ENCODE results near the gene ASIC5.
"Not testable (repeated sequence)": the region's sequence is repeated elsewhere in the genome, so short reads cannot be mapped to it uniquely, and the experiment has no call there.

The ASIC5 gene

DNA sequence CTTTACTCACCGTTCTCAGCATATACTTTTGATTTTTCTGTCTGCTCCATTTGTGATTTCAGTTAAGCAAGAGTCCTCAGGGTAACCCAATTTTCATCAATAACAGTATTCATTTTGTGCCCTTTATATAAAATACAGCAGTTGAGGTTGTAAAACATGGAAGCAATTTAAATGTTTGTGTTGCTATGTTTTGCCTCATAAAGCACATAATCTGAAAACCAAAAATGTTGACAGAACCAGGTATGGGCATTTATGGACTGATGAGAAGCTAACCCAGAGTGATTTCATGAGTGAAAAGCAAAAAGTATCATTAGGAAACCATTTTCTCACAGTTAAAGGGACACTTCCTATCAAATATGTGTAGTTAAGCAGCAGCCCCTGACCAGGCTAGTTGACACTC is at the start of gene ASIC5:
ASIC5 (minus strand) TSS at position 101 of the 400 bp plus-strand sequence; CDS start at position 50, 51 bp downstream.
- DNase-seq (ENCODE audit: low read depth), result no peak

GRCh38 chr4:155914782-155915181 is 48.7 kb upstream of the ASIC5 start:
- DNase-seq (ENCODE audit: low read depth), result no peak

DNA sequence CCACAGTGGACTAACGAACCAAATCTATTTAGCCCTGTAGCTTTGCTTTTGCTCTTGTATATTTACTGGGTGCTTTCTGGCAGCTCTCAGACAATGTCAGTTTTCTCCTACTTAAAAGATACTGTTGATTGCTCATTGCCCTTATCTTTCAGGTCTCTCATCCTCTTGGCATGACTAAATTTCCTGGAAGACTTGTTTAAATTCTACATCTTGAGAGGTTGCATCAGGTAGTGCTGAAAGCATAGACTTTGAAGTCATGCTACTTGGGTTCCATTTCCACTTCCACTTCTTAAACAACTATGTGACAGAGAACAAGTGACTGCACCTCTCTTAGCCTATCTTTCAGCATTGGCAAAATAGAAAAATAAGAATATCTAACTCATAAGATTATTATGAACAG is 45.8 kb upstream of the ASIC5 start:
- no peak for DNase-seq (ENCODE audit: low read depth)

DNA sequence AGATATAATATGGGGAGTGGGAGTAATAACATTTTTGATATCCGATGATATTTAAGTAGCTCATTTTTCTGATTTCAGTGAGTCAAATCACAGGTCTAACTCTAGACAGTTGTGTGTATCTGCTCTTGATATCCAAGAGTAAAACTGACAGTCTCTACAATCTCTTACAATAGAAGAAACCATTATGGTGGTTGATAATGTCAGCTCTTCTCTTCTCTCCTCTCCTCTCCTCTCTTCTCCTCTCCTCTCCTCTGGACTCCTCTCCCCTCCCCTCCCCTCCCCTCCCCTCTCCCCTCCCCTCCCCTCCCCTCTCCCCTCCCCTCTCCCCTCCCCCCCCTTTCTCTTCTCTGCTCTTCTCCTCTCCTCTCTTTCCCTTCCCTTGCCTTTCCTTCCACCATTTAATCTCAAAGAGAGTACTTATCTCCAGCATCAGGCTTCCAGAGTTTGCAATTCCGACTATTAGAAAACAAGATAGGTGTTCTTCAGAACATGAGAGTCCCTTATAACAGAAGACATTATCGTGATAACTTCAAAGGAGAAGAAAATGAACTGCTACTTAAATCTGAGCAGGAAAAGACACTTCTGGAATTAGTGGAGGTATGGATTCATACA is 43.6 kb upstream of the ASIC5 start:
- no peak for DNase-seq (ENCODE audit: low read depth)

GRCh38 chr4:155908187-155909139 is 42.4 kb upstream of the ASIC5 start:
- no peak for DNase-seq (ENCODE audit: low read depth)

DNA sequence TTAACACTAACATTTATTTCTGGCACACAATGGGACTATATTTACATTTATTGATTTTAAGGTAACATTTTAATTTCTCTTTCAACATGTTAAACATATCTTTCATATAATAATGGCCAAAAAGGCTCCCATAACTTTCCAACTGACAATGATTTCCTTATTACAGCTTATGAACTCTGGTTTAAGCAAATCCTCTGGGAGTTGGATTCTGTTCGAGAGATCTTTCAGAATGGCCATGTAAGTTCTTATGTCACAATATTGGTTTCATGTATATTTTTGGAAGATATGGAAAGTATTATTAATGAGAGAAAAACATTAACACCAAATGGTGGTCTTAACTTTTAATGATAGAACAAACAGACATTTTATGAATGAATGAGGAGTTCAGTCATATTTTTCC is 41.5 kb upstream of the ASIC5 start:
- DNase-seq (ENCODE audit: low read depth), result no peak

GRCh38 chr4:155906554-155907247 is 40.6 kb upstream of the ASIC5 start:
- DNase-seq (ENCODE audit: low read depth), result no peak

GRCh38 chr4:155904331-155904730 is 38.3 kb upstream of the ASIC5 start:
- no peak for DNase-seq (ENCODE audit: low read depth)

- DNase-seq (ENCODE audit: low read depth), result no peak
Observed at GRCh38 chr4:155903453-155903852, 37.4 kb upstream of the ASIC5 start, which contains the start of gene TDO2. Gene TDO2, plus strand, starts transcription at chr4:155903696. Its CDS starts 63 bp downstream, at chr4:155903759.

- no peak for DNase-seq (ENCODE audit: low read depth)
Observed at GRCh38 chr4:155901013-155901412, 34.9 kb upstream of the ASIC5 start.

- no peak for DNase-seq (ENCODE audit: low read depth)
Observed at GRCh38 chr4:155900381-155900780, 34.3 kb upstream of the ASIC5 start.

GRCh38 chr4:155899891-155900290 is 33.8 kb upstream of the ASIC5 start:
- no peak for DNase-seq (ENCODE audit: low read depth)

DNA sequence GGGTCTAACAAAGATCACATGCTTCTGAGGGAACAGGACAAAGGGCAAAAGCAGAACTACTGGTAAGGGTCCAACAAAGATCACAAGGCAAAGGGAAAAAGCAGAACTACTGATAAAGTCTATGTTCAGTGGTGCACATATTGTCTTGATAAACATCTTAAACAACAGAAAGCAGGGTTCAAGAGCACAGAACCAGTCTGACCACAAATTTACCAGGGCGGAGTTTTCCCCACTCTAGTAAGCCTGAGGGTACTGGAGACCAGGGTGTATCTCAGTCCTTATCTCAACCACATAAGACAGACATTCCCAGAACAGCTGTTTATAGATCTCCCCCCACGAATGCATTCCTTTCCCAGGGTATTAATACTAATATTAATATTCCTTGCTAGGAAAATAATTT is 32.3 kb upstream of the ASIC5 start:
- not testable (repeated sequence) for DNase-seq (ENCODE audit: low read depth)

- no peak for DNase-seq (ENCODE audit: low read depth)
Observed at GRCh38 chr4:155891058-155891457, 25.0 kb upstream of the ASIC5 start.

- DNase-seq (ENCODE audit: low read depth), result no peak
Observed at GRCh38 chr4:155889946-155890345, 23.9 kb upstream of the ASIC5 start.

GRCh38 chr4:155889031-155889793 is 23.1 kb upstream of the ASIC5 start:
- no peak for DNase-seq (ENCODE audit: low read depth)

GRCh38 chr4:155887847-155888570 is 21.9 kb upstream of the ASIC5 start:
- DNase-seq (ENCODE audit: low read depth), result no peak

DNA sequence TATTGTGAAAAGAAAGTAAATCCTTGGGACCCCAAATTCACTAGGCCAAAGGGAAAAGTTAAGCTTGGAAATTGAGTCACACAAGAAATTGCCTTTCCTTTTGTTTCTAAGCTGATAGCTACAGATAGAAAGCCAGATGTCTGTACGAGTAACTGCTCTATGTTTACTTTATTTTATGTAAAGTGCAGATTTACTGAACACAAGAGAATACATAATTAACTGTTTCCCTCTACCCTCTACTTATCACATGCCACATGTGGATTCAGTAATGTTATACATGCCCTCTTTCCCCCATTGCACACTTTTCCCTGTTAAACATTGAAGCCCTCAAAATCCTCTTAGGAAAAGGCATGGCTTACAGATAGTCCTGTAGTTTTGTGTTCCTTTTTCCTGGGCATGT is 21.0 kb upstream of the ASIC5 start:
- no peak for DNase-seq (ENCODE audit: low read depth)

DNA sequence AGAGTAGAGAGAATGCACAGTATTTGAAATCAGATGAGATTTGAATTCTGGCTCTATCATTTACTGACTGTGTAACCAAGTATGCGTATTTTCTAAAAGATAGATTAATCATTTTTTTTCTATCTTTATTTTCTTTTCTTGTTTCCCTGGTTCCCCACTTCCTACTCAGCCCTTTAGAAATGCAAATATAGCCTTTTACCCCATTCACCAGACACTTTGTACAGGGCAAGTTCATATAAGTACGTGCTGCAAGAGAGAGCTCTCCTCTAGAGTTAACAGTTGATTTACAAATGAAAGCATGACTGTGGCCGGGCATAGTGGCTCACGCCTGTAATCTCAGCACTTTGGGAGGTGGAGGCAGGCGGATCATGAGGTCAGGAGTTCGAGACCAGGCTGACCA is 19.6 kb upstream of the ASIC5 start:
- no peak for DNase-seq (ENCODE audit: low read depth)

- DNase-seq (ENCODE audit: low read depth), result no peak
Observed at GRCh38 chr4:155883895-155884294, 17.8 kb upstream of the ASIC5 start.

DNA sequence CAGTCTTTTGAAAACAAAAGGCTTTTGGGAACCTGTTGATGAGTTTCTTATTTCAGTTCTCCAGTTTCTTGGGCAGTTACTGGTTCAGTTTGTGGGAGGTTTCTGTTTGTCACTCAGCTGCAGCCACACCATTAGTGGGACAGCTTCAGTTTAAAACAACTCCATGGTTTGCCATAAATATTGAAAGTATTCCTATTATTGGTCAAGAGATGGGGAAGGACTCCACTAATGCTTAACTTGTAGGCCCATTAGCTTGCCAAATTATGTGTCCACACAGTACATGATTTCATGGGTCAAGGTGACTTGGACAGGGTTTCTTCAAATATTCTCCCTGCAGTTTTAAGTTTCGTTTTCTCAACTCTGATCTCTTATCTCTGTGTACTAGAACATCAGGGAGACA is 15.5 kb upstream of the ASIC5 start:
- no peak for DNase-seq (ENCODE audit: low read depth)
